Astrocyte of the hippocampus (primary cell): ENCODE results near the gene REL.
"Not testable (repeated sequence)": the region's sequence is repeated elsewhere in the genome, so short reads cannot be mapped to it uniquely, and the experiment has no call there.

ENCODE experiments used
- DNase-seq: peaks from one replicate; pipeline ENCODE4 v3.0.0; 2011; ENCODE audit warnings: low read depth, low spot score

REL gene

GRCh38 chr2:60925994-60926740 lies 44.8 kb downstream of the REL start:
- peak; percentile 21 for DNase-seq

GRCh38 chr2:60926741-60927552 lies 45.6 kb downstream of the REL start:
- DNase-seq = no peak

GRCh38 chr2:60932061-60932460 lies 50.7 kb downstream of the REL start:
- not testable (repeated sequence) for DNase-seq

GRCh38 chr2:60932954-60933353 lies 51.6 kb downstream of the REL start:
- DNase-seq = no peak

- no peak for DNase-seq
Observed at GRCh38 chr2:60934165-60934722, 52.9 kb downstream of the REL start.

- no peak for DNase-seq
Observed at GRCh38 chr2:60936757-60937156, 55.4 kb downstream of the REL start.

GRCh38 chr2:60938301-60938700 lies 56.9 kb downstream of the REL start:
- DNase-seq = no peak

GRCh38 chr2:60939622-60940021 lies 58.2 kb downstream of the REL start:
- DNase-seq = peak; percentile 9

GRCh38 chr2:60945341-60945740 lies 64.0 kb downstream of the REL start:
- DNase-seq = no peak

- DNase-seq = no peak
Observed at GRCh38 chr2:60947056-60947455, 65.7 kb downstream of the REL start.

- no peak for DNase-seq
Observed at GRCh38 chr2:60948161-60948560, 66.8 kb downstream of the REL start.

- peak; percentile 27 for DNase-seq
Observed at GRCh38 chr2:60948926-60949579, 67.7 kb downstream of the REL start.

- DNase-seq = no peak
Observed at GRCh38 chr2:60954139-60954538, 72.8 kb downstream of the REL start.

- no peak for DNase-seq
Observed at GRCh38 chr2:60957224-60957623, 75.8 kb downstream of the REL start.

GRCh38 chr2:60957643-60958042 lies 76.3 kb downstream of the REL start:
- no peak for DNase-seq

- DNase-seq = no peak
Observed at GRCh38 chr2:60958361-60958760, 77.0 kb downstream of the REL start.

- peak; percentile 35 for DNase-seq
Observed at GRCh38 chr2:60958800-60959199, 77.4 kb downstream of the REL start.

- DNase-seq = no peak
Observed at GRCh38 chr2:60959501-60959900, 78.1 kb downstream of the REL start.

GRCh38 chr2:60960706-60961105 lies 79.3 kb downstream of the REL start:
- no peak for DNase-seq

GRCh38 chr2:60961457-60961856 lies 80.1 kb downstream of the REL start:
- DNase-seq = no peak

- no peak for DNase-seq
Observed at GRCh38 chr2:60962528-60962927, 81.2 kb downstream of the REL start.

GRCh38 chr2:60963190-60963589 lies 81.8 kb downstream of the REL start:
- no peak for DNase-seq
